Glutamatergic neuron (in vitro differentiated cells): Measurements from ENCODE around the gene GZMB. TPM values are rescaled to one million over a fixed set of nuclear protein-coding genes. Genes with fewer than 3 reads are reported as not detected.
"Not testable (repeated sequence)": the region's sequence is repeated elsewhere in the genome, so short reads cannot be mapped to it uniquely, and the experiment has no call there.

Experiments
- DNase-seq: peaks from one replicate; pipeline ENCODE4 v3.0.0; 2022
- H3K27ac Mint-ChIP-seq: one replicate; pipeline ENCODE4 v1.8.0; 2020; ENCODE audit warnings: mild to moderate bottlenecking, mixed read lengths, inconsistent platforms; ENCODE audit not compliant: unreplicated experiment
- H3K27me3 Mint-ChIP-seq: one replicate; pipeline ENCODE4 v1.8.0; 2020; ENCODE audit warnings: mild to moderate bottlenecking, moderate library complexity, mixed read lengths, inconsistent platforms; ENCODE audit not compliant: unreplicated experiment
- H3K36me3 Mint-ChIP-seq: one replicate; pipeline ENCODE4 v1.8.0; 2020; ENCODE audit warnings: mild to moderate bottlenecking, mixed read lengths, inconsistent platforms; ENCODE audit not compliant: unreplicated experiment
- H3K4me1 Mint-ChIP-seq: one replicate; pipeline ENCODE4 v1.8.0; 2020; ENCODE audit warnings: mild to moderate bottlenecking, low read depth, mixed read lengths, inconsistent platforms; ENCODE audit not compliant: unreplicated experiment
- H3K4me3 Mint-ChIP-seq: one replicate; pipeline ENCODE4 v1.8.0; 2020; ENCODE audit warnings: mild to moderate bottlenecking, mixed read lengths, inconsistent platforms; ENCODE audit not compliant: unreplicated experiment
- H3K9me3 Mint-ChIP-seq: one replicate; pipeline ENCODE4 v1.8.0; 2020; ENCODE audit warnings: mild to moderate bottlenecking, moderate library complexity, mixed read lengths, inconsistent platforms; ENCODE audit not compliant: unreplicated experiment
- total RNA-seq: library from RNA; stranded (reverse); fragmentation: NEBNext Ultra II Directional; extraction: Animal tissue kit (Norgen Biotek cat#: 25700); gene quantifications from one replicate; pipeline ENCODE4 v1.2.1, GENCODE V29; 2021; ENCODE audit not compliant: unreplicated experiment
- TF ChIP-seq, protein P1 (sequence below): fragments of 200-600 bp; sonication (generic); IDR thresholded peaks from one replicate; pipeline ENCODE4 v1.5.0; 2021; ENCODE audit not compliant: partially characterized antibody, unreplicated experiment

The GZMB gene
- total RNA-seq, 1 donor from 2014 or later, result not detected

DNA sequence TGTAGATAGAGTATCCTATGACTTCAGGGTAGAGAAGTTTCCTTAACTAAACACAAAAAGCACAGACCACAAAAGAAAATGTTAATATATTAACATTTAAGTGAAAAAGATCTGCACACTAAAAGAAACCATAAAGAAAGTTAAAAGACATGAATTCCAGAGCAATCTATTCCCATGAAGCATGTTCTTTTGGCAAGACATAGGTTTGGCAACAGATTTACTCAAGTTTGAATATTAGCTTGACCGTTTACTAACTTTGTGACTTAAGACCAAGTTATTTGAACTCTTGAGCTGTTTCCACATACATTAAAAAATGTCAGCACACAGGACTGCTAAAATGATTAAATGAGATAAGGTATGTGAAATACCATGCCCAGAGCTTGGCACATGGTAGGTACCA is 35.7 kb upstream of the GZMB start:
- Mint-ChIP-seq H3K9me3 (no peaks in the 10 kb centered on the region), H3K4me3 (no peak overlapping the region), H3K27me3 (no peaks in the 10 kb centered on the region), H3K27ac (no peak overlapping the region), H3K4me1 (no peaks in the 10 kb centered on the region), H3K36me3 (peaks cover 5% of the 10 kb centered on the region)
- no peak for DNase-seq
- TF ChIP-seq, protein P1, sequence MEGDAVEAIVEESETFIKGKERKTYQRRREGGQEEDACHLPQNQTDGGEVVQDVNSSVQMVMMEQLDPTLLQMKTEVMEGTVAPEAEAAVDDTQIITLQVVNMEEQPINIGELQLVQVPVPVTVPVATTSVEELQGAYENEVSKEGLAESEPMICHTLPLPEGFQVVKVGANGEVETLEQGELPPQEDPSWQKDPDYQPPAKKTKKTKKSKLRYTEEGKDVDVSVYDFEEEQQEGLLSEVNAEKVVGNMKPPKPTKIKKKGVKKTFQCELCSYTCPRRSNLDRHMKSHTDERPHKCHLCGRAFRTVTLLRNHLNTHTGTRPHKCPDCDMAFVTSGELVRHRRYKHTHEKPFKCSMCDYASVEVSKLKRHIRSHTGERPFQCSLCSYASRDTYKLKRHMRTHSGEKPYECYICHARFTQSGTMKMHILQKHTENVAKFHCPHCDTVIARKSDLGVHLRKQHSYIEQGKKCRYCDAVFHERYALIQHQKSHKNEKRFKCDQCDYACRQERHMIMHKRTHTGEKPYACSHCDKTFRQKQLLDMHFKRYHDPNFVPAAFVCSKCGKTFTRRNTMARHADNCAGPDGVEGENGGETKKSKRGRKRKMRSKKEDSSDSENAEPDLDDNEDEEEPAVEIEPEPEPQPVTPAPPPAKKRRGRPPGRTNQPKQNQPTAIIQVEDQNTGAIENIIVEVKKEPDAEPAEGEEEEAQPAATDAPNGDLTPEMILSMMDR, result no peak

DNA sequence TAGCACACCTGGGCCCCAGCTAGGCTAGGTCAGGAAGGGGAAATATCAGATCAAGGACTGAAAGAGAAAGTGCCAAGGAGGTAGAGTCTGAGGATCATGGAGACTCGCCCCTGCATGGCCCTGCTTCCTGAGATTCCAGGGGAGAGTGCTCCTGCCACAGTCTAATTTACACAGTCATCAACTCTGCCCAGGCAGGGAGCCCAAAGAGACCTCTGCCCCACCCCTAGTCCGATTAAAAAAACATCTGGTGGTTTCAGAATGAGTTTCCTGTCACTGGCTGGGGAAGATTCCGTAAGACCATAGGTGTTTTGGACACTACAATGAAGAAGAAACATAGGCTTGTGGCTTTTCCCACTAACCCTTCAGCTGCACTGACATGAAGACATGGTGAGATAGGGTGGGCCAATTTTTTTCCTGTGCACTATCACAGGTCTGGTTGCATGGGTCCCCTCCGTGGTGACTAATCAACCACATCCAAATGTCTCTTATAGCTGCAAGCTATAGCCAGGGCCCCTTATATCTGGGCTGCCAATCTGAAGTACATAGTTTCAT is 31.5 kb upstream of the GZMB start:
- TF ChIP-seq, protein P1, result no peak
- Mint-ChIP-seq H3K27me3 (no peaks in the 10 kb centered on the region), H3K4me1 (no peaks in the 10 kb centered on the region), H3K9me3 (no peaks in the 10 kb centered on the region), H3K36me3 (peaks cover 5% of the 10 kb centered on the region), H3K4me3 (no peak overlapping the region), H3K27ac (no peak overlapping the region)
- DNase-seq, result no peak

DNA sequence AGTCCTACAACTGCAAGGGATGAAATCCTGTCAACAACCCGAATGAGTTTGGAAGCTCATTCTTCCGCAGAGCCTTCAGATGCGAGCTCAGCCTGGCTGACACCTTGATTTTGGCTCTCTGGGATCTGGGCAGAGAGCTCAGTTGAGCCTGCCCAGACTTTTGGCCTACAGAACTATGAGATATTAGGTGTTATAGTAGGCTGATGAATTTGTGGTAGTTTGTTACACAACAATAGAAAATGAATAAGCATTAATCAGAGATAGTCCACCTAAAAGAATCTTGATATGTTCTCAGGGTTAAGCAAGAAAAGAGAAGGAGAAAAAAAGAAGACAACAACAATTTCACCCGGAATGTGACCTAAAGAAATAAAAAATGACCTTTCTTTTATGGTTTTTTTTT is 30.4 kb upstream of the GZMB start:
- no peaks in the 10 kb centered on the region for H3K9me3 Mint-ChIP-seq
- no peaks in the 10 kb centered on the region for H3K4me1 Mint-ChIP-seq
- peaks cover 5% of the 10 kb centered on the region for H3K36me3 Mint-ChIP-seq
- no peaks in the 10 kb centered on the region for H3K27me3 Mint-ChIP-seq
- H3K27ac Mint-ChIP-seq, result no peak overlapping the region
- TF ChIP-seq, protein P1, result no peak
- H3K4me3 Mint-ChIP-seq, result no peak overlapping the region
- DNase-seq, result no peak

DNA sequence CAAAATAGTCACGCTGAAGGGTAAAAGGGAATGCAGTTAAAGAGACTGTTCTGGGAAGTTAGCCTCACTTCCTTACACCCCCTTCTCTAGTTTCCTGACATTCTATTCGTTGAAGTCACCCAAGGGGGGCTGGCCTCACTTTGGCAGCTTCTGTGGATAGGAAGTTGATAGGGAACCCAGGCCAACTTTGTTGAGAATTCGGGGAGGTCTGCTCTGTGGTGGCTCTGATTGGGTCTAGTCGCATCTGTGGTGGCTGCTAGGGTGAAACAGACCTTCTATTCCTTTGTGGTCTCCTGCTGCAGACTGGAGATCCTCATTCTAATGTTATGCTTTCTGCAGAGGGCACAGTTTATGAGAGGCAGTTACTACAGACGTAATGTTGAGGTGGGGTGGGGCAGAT is 28.8 kb upstream of the GZMB start:
- Mint-ChIP-seq H3K27ac (no peak overlapping the region), H3K36me3 (peaks cover 5% of the 10 kb centered on the region), H3K9me3 (no peaks in the 10 kb centered on the region), H3K4me1 (no peaks in the 10 kb centered on the region), H3K27me3 (no peaks in the 10 kb centered on the region), H3K4me3 (no peak overlapping the region)
- no peak for DNase-seq
- TF ChIP-seq, protein P1, result no peak

DNA sequence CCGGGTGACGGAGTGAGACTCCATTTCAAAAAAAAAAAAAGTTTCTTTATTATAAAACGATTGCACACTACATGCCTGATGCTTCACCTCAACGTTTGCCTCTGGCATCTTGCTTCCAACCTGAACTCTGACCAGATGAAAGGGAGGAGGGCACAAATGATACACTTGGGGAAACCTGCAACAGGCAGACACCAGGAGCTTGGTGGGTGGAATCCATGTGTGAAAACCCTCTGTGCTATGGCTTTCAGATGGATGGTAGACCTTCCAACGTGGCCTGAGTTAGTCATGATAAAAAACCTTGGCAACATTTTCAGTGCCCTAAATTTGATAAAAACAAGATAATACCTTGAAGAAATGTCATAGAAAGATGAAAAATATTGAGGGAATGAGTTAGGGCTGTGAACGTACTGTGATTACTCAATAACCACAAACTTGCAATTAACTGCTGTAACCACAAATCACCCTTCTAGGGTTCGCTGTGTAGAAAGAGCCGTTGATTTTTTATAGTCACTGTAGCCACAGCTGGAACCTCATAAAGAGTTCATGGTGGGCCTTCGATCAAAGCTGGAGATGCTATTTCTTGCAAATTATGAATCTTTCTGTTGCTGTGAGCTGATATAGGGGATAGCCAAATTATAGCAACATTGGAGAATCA is 26.1 kb upstream of the GZMB start:
- no peak for DNase-seq
- TF ChIP-seq, protein P1, result no peak
- Mint-ChIP-seq H3K27me3 (no peaks in the 10 kb centered on the region), H3K36me3 (no peaks in the 10 kb centered on the region), H3K9me3 (no peaks in the 10 kb centered on the region), H3K27ac (no peak overlapping the region), H3K4me1 (no peaks in the 10 kb centered on the region), H3K4me3 (no peak overlapping the region)

DNA sequence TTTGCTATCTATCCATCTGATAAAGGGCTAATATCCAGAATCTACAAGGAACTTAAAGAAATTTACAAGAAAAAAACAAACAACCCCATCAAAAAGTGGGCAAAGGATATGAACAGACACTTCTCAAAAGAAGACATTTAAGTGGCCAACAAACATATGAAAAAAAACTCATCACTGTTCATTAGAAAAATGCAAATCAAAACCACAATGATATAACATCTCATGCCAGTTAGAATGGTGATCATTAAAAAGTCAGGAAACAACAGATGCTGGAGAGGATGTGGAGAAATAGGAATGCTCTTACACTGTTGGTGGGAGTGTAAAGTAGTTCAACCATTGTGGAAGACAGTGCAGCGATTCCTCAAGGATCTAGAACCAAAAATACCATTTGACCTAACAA is 14.4 kb upstream of the GZMB start:
- not testable (repeated sequence) for DNase-seq, H3K9me3 Mint-ChIP-seq, H3K4me3 Mint-ChIP-seq, H3K4me1 Mint-ChIP-seq, H3K27ac Mint-ChIP-seq, H3K27me3 Mint-ChIP-seq, H3K36me3 Mint-ChIP-seq
